BLaER1 treated with 17β-estradiol and CSF1 and Interleukin-3, amounts not matched to agents 10 nM and 100 nM (cell line): ENCODE measurements around the gene HOXD10.

ENCODE experiments used
- H3K27ac ChIP-seq, 11 experiments: shearing (Covaris generic); formaldehyde crosslinking; 2 replicates each; pipeline ENCODE4 v1.8.1; 2022
- H3K27me3 ChIP-seq, 11 experiments: shearing (Covaris generic); formaldehyde crosslinking; 2 replicates each; pipeline ENCODE4 v1.8.1; 2022
- H3K36me3 ChIP-seq, 11 experiments: shearing (Covaris generic); formaldehyde crosslinking; 2 replicates each; pipeline ENCODE4 v1.8.1; 2022
- H3K4me1 ChIP-seq, 10 experiments: shearing (Covaris generic); formaldehyde crosslinking; 2 replicates each; pipeline ENCODE4 v1.8.1; 2022
- H3K4me2 ChIP-seq, 11 experiments: shearing (Covaris generic); formaldehyde crosslinking; 2 replicates each; pipeline ENCODE4 v1.8.1; 2022
- H3K4me3 ChIP-seq, 10 experiments: shearing (Covaris generic); formaldehyde crosslinking; 2 replicates each; pipeline ENCODE4 v1.8.1; 2022
- H3K9ac ChIP-seq, 11 experiments: shearing (Covaris generic); formaldehyde crosslinking; 2 replicates each; pipeline ENCODE4 v1.8.1; 2022
- H3K9me3 ChIP-seq, 11 experiments: shearing (Covaris generic); formaldehyde crosslinking; replicated peaks in 1 of 11; 2 replicates each; pipeline ENCODE4 v1.8.1; 2022
- H4K20me1 ChIP-seq, 11 experiments: shearing (Covaris generic); formaldehyde crosslinking; 2 replicates each; pipeline ENCODE4 v1.8.1; 2022
- Cebpa-rat ChIP-seq, 11 experiments: shearing (Covaris generic); IDR thresholded peaks; 2 replicates each; pipeline ENCODE4 v1.8.1; 2022

The HOXD10 gene

DNA sequence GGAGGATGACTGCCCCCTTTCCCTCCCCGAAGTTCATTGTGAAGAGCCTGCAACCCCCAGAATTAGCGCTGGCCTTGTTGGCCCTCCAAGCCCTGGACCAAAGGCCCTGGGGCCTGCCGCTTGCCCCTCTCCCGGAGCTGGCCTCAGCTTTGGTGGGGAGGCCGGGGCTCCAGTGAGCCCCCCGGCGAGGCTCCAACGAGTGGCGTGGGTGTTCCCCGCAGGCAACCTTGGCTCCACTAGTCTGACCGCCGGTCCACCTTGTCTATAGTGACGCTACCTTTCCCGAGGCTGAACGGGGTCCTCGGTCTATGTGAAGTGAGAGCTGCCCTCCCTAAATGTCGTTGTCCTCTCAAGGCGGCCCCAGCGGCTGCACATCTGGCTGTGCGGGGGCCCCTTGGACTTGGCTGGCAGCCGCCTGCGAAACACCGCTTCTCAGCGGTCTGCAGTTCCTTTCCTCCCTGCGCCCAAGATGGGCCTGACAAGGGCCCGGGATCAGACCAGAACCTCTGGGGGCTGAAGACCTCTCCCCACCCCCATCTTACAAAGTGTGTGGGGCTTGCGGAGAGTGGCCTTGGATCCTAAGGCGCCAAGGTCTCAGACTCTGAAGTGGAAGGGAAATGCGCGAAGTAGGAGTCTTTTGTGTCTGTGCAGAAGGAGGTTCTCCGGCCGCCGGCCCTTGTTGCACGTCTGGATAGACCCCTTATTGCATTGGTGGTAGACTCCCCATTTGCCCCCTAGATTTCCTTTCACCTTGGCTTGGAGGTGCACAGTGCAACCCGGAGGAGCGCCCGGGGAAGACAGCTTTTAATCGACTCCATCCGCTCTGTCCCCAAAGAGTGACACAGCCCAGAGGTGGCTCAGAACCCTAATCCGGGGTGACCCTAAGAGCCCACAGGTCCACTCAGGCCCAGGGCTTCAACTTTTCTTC, 3.9 kb upstream of the HOXD10 start:
- Histone ChIP-seq H3K9ac (no peak overlapping the region), H3K27me3 (peaks cover 95 to 100% (median 99%) of the 10 kb centered on the region in 11 experiments), H3K4me2 (no peak overlapping the region), H4K20me1 (peaks cover 0 to 76% (median 33%) of the 10 kb centered on the region in 11 experiments; a peak in 17 of 22 replicates), H3K36me3 (no peaks in the 10 kb centered on the region), H3K27ac (no peak overlapping the region), H3K4me1 (no peaks in the 10 kb centered on the region), H3K4me3 (no peak overlapping the region), H3K9me3 (peaks cover 37 to 68% (median 51%) of the 10 kb centered on the region in 11 experiments)
- TF ChIP-seq Cebpa-rat (IDR thresholded peaks at IDR 0.05) = no peak

DNA sequence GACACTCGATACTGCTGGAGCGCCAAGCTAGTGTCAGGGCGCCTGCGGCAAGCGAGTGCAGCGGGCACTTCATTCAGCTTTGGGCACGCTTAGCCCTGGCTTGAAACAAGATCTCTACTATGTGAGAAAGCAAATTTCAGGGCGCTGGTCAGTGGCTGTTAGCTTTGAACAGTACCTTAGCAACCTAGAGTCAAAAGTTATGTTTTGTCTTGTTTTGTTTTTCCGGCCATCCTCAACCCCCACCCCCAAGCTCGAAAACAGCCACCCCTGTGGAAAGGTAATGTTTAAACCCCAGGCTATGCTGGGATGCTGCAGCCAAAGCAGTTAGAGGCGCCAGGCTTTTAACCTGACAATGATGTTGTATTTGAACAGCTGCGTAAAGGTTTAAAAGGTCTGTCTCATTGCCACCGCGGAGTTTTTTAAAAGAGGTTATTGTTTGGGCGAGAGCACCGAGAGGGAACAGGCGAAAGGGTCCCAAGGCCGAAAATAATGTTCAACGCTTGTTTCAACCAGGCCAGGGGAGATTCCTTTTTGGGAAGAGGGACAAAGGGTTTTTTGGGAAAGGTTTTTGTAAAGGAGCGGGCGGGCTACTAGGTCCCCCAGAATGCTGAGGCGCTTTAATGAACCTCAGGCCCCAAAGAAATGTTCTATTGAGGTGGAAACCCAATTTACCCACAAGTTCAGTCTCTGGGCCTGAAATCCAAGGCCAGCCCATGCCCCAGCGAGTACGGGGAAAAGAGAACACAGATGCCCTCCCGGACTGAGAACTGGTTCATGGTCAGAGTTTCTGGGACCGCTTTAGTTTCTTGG, 2.3 kb upstream of the HOXD10 start:
- Histone ChIP-seq H3K9me3 (peaks cover 36 to 66% (median 48%) of the 10 kb centered on the region in 11 experiments), H3K36me3 (no peaks in the 10 kb centered on the region), H3K27ac (no peak overlapping the region), H3K4me1 (no peaks in the 10 kb centered on the region), H4K20me1 (peaks cover 0 to 86% (median 33%) of the 10 kb centered on the region in 11 experiments; a peak in 17 of 22 replicates), H3K27me3 (peaks cover 100% of the 10 kb centered on the region in 11 experiments), H3K9ac (no peak overlapping the region), H3K4me3 (no peak overlapping the region), H3K4me2 (no peak overlapping the region)
- no peak for TF ChIP-seq Cebpa-rat (IDR thresholded peaks at IDR 0.05)

DNA sequence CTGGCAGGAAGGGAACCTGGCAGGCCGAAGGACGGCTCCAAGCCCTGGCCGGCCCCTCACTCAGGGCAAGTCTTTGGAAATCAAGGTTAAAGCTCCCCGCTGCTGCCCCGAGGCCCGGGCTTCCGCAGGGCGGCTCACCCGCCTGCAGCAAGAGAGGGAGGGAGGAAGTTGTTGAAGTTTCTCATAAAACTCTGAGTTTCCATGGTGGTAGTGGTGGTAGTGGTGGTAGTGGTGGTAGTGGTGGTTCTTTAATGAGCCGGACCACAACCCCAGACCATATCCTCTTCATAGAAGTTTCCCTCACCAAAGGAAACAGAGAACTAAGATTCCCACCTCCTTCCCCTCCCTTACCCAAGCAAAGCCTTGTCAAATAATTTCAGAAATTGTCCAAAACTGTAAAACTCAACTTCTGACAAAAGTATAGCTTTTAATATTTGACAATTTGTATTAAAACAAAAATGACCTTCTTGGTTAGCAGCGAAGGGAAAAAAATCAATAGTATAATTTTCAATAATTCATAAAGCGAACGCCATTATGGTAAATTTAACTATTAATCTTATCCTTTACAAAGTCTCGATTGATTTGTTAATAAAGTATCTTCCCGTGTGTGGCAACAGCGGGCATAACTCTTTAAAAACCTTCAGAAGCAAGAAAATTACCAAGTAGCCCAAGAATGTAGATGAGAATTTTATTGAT, 1.5 kb upstream of the HOXD10 start:
- TF ChIP-seq Cebpa-rat (IDR thresholded peaks at IDR 0.05) = no peak

DNA sequence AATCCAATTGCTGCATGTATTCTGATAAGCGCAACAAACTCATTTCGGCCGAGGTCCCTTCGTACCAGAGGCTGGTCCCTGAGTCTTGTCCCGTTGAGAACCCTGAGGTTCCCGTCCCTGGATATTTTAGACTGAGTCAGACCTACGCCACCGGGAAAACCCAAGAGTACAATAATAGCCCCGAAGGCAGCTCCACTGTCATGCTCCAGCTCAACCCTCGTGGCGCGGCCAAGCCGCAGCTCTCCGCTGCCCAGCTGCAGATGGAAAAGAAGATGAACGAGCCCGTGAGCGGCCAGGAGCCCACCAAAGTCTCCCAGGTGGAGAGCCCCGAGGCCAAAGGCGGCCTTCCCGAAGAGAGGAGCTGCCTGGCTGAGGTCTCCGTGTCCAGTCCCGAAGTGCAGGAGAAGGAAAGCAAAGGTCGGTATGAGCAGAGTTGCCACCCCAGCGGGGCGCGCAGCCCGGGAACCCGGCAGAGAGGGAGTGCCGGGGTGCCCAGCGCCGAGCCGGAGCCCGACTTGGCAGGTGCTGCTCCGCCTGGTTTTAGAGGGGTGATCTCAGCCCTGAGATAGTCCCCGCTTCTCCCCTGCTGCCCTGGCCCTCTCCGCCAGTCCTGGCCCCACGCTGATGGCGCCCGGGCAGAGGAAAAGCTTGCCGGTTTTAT, 714 bp downstream of the HOXD10 start:
- Histone ChIP-seq H3K9ac (no peak overlapping the region), H3K4me3 (no peak overlapping the region), H3K27ac (no peak overlapping the region), H4K20me1 (peaks cover 0 to 83% (median 37%) of the 10 kb centered on the region in 11 experiments; a peak in 17 of 22 replicates), H3K4me2 (no peak overlapping the region), H3K4me1 (no peaks in the 10 kb centered on the region), H3K36me3 (no peaks in the 10 kb centered on the region), H3K27me3 (peaks cover 100% of the 10 kb centered on the region in 11 experiments), H3K9me3 (peaks cover 42 to 78% (median 57%) of the 10 kb centered on the region in 11 experiments)
- no peak for TF ChIP-seq Cebpa-rat (IDR thresholded peaks at IDR 0.05)

More for the DNA sequence above, 1.5 kb upstream of the HOXD10 start:
- H3K36me3 ChIP-seq = no peaks in the 10 kb centered on the region
- H3K4me2 ChIP-seq = no peak overlapping the region
- H3K4me1 ChIP-seq = no peaks in the 10 kb centered on the region
- no peak overlapping the region for H3K27ac ChIP-seq
- peaks cover 33 to 64% (median 46%) of the 10 kb centered on the region in 11 experiments for H3K9me3 ChIP-seq
- H3K4me3 ChIP-seq = no peak overlapping the region
- H4K20me1 ChIP-seq = peaks cover 0 to 84% (median 33%) of the 10 kb centered on the region in 11 experiments; a peak in 17 of 22 replicates
- peaks cover 100% of the 10 kb centered on the region in 11 experiments for H3K27me3 ChIP-seq
- no peak overlapping the region for H3K9ac ChIP-seq

DNA sequence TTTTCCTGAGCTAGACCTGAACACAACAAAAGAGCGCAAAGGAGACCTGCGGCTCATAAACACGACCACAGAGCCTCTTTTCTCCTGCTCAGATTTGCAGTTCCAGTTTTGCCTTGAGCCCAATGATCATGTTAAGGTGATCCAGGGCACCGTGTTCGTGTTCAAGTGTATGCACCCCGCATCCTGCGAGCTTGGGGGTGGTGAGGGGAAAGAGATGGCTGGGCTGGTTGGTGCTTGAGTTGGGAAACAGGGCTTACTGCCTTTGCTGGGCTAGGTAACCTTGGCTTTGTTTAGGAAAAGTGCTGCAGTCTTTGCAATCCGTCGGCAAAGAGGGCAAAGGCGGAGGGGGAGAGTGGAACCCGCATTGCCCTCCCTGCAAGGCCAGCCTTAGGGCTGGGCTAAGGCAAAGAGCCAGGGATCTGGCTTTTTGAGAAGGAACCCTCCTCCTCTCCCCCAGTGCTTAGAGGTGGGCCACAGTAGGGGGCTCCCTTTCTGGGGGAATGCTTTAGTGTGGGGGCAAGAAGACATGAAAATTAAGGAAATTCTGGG, 1.3 kb downstream of the HOXD10 start:
- no peak overlapping the region for H3K4me3 ChIP-seq
- peaks cover 0 to 82% (median 33%) of the 10 kb centered on the region in 11 experiments; a peak in 17 of 22 replicates for H4K20me1 ChIP-seq
- no peak overlapping the region for H3K27ac ChIP-seq
- H3K9me3 ChIP-seq = peaks cover 42 to 78% (median 57%) of the 10 kb centered on the region in 11 experiments
- no peak overlapping the region for H3K4me2 ChIP-seq
- H3K27me3 ChIP-seq = peaks cover 100% of the 10 kb centered on the region in 11 experiments
- TF ChIP-seq Cebpa-rat (IDR thresholded peaks at IDR 0.05) = no peak
- no peaks in the 10 kb centered on the region; a peak in 1 of 22 replicates for H3K36me3 ChIP-seq
- no peaks in the 10 kb centered on the region for H3K4me1 ChIP-seq
- H3K9ac ChIP-seq = no peak overlapping the region

DNA sequence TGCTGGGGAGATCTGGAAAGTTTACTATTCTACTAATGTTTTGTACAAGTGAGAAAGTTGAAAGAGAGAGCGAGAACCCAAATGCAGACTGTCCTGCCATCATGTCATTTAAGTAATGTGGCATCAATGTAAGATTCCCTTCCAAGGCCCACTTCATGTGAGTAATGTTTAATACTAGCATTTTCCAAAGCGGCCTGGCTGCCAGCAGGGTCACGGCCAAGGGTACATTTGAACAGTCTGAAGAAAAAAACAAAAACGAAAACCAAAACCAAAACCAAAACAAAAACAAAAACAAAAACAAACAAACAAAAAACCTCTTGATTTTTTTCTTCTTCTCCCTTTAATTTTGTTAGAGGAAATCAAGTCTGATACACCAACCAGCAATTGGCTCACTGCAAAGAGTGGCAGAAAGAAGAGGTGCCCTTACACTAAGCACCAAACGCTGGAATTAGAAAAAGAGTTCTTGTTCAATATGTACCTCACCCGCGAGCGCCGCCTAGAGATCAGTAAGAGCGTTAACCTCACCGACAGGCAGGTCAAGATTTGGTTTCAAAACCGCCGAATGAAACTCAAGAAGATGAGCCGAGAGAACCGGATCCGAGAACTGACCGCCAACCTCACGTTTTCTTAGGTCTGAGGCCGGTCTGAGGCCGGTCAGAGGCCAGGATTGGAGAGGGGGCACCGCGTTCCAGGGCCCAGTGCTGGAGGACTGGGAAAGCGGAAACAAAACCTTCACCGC, 2.2 kb downstream of the HOXD10 start:
- Histone ChIP-seq H3K4me1 (no peaks in the 10 kb centered on the region; a peak in 1 of 20 replicates), H3K27me3 (peaks cover 100% of the 10 kb centered on the region in 11 experiments), H4K20me1 (peaks cover 0 to 82% (median 36%) of the 10 kb centered on the region in 11 experiments; a peak in 16 of 22 replicates), H3K27ac (no peak overlapping the region), H3K4me3 (no peak overlapping the region), H3K9ac (no peak overlapping the region), H3K9me3 (peaks cover 50 to 78% (median 61%) of the 10 kb centered on the region in 11 experiments), H3K4me2 (no peak overlapping the region), H3K36me3 (no peaks in the 10 kb centered on the region; a peak in 1 of 22 replicates)
- TF ChIP-seq Cebpa-rat (IDR thresholded peaks at IDR 0.05) = no peak

DNA sequence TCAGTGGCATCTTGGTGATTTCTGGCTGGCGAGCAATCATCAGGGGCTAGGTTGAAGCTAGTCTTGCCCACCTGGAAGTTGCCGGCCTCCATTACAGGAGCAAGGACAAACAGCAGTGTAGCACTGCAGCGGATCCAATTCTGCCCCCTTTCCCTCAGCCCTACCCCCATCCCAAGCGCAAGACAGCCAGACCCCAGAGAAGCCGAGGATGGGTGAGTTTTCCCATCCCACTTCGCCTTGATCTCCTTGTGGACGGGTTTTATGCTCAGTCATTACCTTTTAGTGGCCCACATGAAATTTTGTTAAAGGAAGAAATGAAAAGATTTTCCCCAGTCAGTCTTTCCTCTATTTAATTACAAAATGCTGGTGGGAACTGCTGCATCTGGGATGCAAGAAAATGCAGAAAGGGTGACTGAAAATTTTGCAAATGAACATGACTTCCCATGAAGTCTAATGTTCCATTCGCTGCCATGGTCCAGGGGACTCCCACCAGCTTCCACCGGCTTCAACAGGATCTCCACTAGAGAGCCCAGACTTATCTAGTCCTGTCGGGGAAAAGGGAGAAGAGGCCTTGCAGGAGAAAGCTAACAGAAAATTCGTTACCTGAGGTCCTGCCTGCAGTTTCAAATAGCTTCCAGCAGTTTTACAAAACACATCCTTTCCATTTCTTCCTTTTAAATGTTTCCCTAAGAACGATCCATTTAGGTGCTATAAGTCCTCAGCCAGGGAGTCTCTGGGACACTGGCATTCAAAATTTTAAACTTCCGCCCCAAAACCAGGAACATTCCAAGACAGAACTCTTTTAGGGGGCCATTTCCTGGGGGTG, 4.0 kb downstream of the HOXD10 start:
- no peak overlapping the region for H3K27ac ChIP-seq
- TF ChIP-seq Cebpa-rat (IDR thresholded peaks at IDR 0.05) = no peak

More for the DNA sequence above, 4.0 kb downstream of the HOXD10 start:
- peaks cover 0 to 87% (median 41%) of the 10 kb centered on the region in 11 experiments; a peak in 16 of 22 replicates for H4K20me1 ChIP-seq
- no peak overlapping the region for H3K4me2 ChIP-seq
- peaks cover 100% of the 10 kb centered on the region in 11 experiments for H3K27me3 ChIP-seq
- H3K9ac ChIP-seq = no peak overlapping the region
- peaks cover 51 to 69% (median 58%) of the 10 kb centered on the region in 11 experiments for H3K9me3 ChIP-seq
- no peak overlapping the region for H3K4me3 ChIP-seq
- no peaks in the 10 kb centered on the region; a peak in 1 of 22 replicates for H3K36me3 ChIP-seq
- H3K4me1 ChIP-seq = peaks cover 0 to 10% (median 0%) of the 10 kb centered on the region in 10 experiments; a peak in 2 of 20 replicates
